ENCODE results near the gene GUCY1A1. TPM values are rescaled to one million over a fixed set of nuclear protein-coding genes. Genes with fewer than 3 reads are reported as not detected.

Gene GUCY1A1
- total and polyA plus RNA-seq, 4 experiments from 2014 or later = not detected

DNA sequence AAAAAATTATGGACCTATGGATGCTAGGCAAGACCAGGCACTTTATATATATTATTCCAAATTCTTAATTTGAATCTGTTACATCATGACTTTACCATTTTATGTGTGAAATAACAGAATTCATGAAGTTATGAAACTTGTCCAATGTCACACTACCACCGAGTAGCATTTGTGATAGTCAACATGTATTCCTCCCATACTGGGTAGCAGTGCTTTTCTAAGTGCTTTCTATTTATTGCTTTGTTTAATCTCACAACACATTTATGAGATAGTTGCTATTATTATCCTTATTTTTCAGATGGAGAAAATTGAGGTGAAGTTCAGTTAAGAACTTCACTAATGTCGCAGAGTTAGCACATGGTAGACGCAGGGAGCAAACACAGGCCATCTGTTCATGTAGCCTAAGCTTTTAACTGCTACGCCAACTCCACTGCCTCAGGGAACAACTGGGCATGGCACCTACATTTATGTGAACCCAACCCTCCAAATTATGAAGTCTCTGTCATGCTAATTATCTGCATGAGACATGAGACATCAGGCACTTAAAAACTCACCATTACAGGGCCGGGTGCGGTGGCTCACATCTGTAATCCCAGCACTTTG is 20.8 kb downstream of the GUCY1A1 start:
- no peak for DNase-seq
- Histone ChIP-seq H3K4me1 (ENCODE audit: insufficient read depth, low read length) (no peaks in the 10 kb centered on the region), H3K27ac (ENCODE audit: low read depth, low read length) (no peak overlapping the region), H3K4me3 (ENCODE audit: low read length in 2 of 2) (no peak overlapping the region), H3K9me3 (ENCODE audit: control insufficient read depth in 1 of 2, low read length in 2 of 2) (no peaks in the 10 kb centered on the region), H3K27me3 (ENCODE audit: insufficient read depth, low read length) (no peaks in the 10 kb centered on the region), H3K36me3 (ENCODE audit: insufficient read depth, low read length) (no peaks in the 10 kb centered on the region)
- H3K36me3 Mint-ChIP-seq = no peaks in the 10 kb centered on the region
- H3K27ac Mint-ChIP-seq = no peak overlapping the region
- intact Hi-C loops (cut with micrococcal nuclease) = no loop called here
- peaks cover 0 to 2% (median 0%) of the 10 kb centered on the region in 8 donors for H3K9me3 Mint-ChIP-seq
- no peak overlapping the region for H3K4me3 Mint-ChIP-seq
- ChIA-PET POLR2A (ENCODE audit: partially characterized antibody) (no interaction called here), CTCF (ENCODE audit: partially characterized antibody) (no interaction called here)
- H3K4me1 Mint-ChIP-seq = no peaks in the 10 kb centered on the region
- H3K27me3 Mint-ChIP-seq = no peaks in the 10 kb centered on the region

DNA sequence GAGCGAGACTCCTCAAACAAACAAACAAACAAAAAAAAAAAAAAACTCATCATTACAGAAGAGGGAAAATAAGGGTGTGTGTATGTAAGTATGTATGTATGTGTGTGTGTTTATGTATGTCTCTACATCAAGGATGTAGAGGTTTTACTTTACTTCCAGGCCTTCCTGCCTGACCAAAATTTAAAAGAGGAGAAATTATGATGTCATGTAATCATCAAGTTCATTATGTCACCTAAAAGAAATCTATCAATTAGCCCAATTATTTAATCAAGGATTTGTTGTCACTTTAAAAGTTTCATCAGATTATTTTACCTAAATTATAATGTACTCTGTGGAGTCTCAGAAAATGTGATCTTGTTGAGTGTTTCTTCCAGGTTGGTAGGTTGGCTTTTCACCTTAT is 21.6 kb downstream of the GUCY1A1 start:
- H3K36me3 ChIP-seq (ENCODE audit: insufficient read depth, low read length) = no peaks in the 10 kb centered on the region
- no peak for DNase-seq
- H3K27ac ChIP-seq (ENCODE audit: low read depth, low read length) = no peak overlapping the region
- intact Hi-C loops (cut with micrococcal nuclease) = no loop called here
- Mint-ChIP-seq H3K36me3 (no peaks in the 10 kb centered on the region), H3K4me3 (no peak overlapping the region), H3K27me3 (no peaks in the 10 kb centered on the region), H3K9me3 (peaks cover 0 to 2% (median 0%) of the 10 kb centered on the region in 8 donors), H3K4me1 (no peaks in the 10 kb centered on the region), H3K27ac (no peak overlapping the region)
- no peak overlapping the region for H3K4me3 ChIP-seq (ENCODE audit: low read length in 2 of 2)
- POLR2A ChIA-PET (ENCODE audit: partially characterized antibody) = no interaction called here
- no peaks in the 10 kb centered on the region for H3K9me3 ChIP-seq (ENCODE audit: control insufficient read depth in 1 of 2, low read length in 2 of 2)
- CTCF ChIA-PET (ENCODE audit: partially characterized antibody) = no interaction called here
- no peaks in the 10 kb centered on the region for H3K4me1 ChIP-seq (ENCODE audit: insufficient read depth, low read length)
- H3K27me3 ChIP-seq (ENCODE audit: insufficient read depth, low read length) = no peaks in the 10 kb centered on the region

DNA sequence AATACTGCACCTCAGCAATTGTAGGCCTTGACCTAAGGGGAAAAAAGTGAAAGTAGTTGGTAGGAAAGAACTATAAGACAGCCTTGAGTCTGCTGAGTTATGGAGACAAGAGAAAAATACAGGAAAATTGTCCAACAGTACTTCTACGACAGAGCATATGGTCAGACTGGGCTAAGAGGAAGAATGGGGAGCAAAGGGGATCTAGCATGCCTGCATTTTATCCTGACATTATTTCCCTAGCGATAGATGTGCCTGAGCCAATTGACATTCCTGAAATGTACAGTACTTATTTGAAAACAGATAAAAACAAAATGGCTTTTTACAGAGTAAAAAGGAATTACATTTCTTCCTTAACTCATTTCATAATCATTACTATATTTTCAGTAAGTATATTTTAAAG is 22.2 kb downstream of the GUCY1A1 start:
- intact Hi-C loops (cut with micrococcal nuclease) = no loop called here
- no peaks in the 10 kb centered on the region for H3K4me1 Mint-ChIP-seq
- peaks cover 0 to 2% (median 0%) of the 10 kb centered on the region in 8 donors for H3K9me3 Mint-ChIP-seq
- H3K4me3 Mint-ChIP-seq = no peak overlapping the region
- Histone ChIP-seq H3K27ac (ENCODE audit: low read depth, low read length) (no peak overlapping the region), H3K9me3 (ENCODE audit: control insufficient read depth in 1 of 2, low read length in 2 of 2) (no peaks in the 10 kb centered on the region), H3K36me3 (ENCODE audit: insufficient read depth, low read length) (no peaks in the 10 kb centered on the region), H3K27me3 (ENCODE audit: insufficient read depth, low read length) (no peaks in the 10 kb centered on the region), H3K4me3 (ENCODE audit: low read length in 2 of 2) (no peak overlapping the region), H3K4me1 (ENCODE audit: insufficient read depth, low read length) (no peaks in the 10 kb centered on the region)
- CTCF ChIA-PET (ENCODE audit: partially characterized antibody) = no interaction called here
- no peak overlapping the region for H3K27ac Mint-ChIP-seq
- H3K36me3 Mint-ChIP-seq = no peaks in the 10 kb centered on the region
- no peak for DNase-seq
- POLR2A ChIA-PET (ENCODE audit: partially characterized antibody) = no interaction called here
- H3K27me3 Mint-ChIP-seq = no peaks in the 10 kb centered on the region

DNA sequence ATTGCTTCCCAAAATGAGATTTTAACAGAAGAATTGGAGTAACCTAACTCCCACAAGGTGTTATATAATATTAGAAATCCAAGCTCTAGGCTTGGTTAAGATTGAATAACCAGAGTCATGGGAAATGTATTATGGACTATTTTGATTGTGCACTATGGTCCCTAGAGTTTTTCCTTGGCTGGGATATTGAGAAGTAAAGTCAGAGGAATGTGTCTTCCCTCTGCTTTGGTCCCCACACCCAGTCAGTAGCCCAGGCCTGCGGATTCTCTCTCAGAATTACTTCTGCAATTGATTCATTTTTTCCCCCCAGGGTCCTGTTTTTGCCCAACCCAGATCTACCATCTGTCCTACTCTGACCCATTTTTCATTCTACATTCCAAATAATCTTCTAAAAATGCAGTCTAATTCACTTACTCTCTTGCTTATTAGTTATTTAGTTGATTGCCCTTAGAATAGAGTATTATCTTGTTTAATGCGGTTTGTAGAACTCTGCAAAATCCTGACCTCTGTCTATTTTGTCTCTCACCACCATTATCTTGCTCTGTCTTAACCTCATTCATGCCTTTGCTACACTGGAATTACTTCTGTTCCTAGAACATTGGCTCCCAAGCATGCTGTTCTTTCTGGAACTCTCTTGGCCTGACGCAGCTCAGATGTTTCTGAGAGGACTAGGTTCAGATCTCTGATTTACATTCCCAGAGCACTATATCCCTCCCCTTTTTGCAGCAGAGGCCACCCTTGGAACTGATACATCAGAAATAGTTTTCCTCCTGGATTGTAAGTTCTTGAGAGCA is 23.6 kb downstream of the GUCY1A1 start:
- H3K4me1 Mint-ChIP-seq = no peaks in the 10 kb centered on the region
- peaks cover 0 to 2% (median 0%) of the 10 kb centered on the region in 8 donors for H3K9me3 Mint-ChIP-seq
- Histone ChIP-seq H3K36me3 (ENCODE audit: insufficient read depth, low read length) (no peaks in the 10 kb centered on the region), H3K27me3 (ENCODE audit: insufficient read depth, low read length) (no peaks in the 10 kb centered on the region), H3K9me3 (ENCODE audit: control insufficient read depth in 1 of 2, low read length in 2 of 2) (no peaks in the 10 kb centered on the region), H3K27ac (ENCODE audit: low read depth, low read length) (no peak overlapping the region), H3K4me1 (ENCODE audit: insufficient read depth, low read length) (no peaks in the 10 kb centered on the region), H3K4me3 (ENCODE audit: low read length in 2 of 2) (no peak overlapping the region)
- H3K27me3 Mint-ChIP-seq = no peaks in the 10 kb centered on the region
- DNase-seq = no peak
- intact Hi-C loops (cut with micrococcal nuclease) = no loop called here
- H3K36me3 Mint-ChIP-seq = no peaks in the 10 kb centered on the region
- ChIA-PET POLR2A (ENCODE audit: partially characterized antibody) (no interaction called here), CTCF (ENCODE audit: partially characterized antibody) (no interaction called here)
- H3K4me3 Mint-ChIP-seq = no peak overlapping the region
- no peak overlapping the region for H3K27ac Mint-ChIP-seq

DNA sequence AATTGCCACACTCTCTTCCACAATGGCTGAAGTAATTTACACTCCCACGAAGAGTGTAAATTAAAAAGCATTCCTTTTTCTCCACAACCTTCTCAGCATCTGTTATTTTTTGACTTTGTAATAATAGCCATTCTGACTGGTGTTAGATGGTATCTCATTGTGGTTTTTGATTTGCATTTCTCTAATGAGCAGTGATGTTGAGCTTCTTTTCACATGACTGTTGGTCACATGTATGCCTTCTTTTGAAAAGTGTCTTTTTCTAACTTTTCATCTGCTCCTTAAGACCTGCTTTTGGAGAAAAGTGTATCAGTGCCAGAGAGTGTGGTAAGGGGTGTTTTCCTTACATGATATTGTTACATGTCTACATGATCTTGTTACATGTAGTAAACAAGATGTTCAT is 25.7 kb downstream of the GUCY1A1 start:
- intact Hi-C loops (cut with micrococcal nuclease) = no loop called here
- CTCF ChIA-PET (ENCODE audit: partially characterized antibody) = no interaction called here

DNA sequence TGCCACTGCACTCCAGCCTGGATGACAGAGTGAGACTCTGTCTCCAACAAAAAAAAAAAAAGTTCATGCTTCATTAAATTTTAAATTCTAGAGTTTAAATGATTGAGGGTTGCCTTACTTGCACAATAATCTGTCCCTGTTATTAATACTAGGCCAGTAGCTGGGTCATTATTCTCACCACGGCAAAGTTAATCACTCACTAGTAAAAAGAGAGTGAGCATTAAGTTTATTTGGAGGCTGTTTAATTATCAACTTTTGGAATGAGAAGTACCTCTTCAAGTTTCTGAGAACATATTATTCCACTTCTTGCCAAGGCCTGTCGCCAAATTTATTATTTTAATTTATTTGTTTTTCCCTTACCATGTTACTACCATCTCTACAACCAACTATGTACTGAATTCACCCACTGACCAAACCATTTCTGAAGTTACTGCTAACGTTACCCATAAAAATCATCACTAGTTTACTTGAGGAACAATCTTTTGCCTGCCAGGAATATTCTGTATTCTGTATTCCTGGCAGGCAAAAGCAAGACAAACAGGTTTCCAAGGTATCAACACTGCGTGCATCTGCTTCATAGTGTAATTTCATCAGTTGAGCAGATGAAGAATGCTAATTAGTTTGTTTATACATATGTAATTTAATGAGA is 26.5 kb downstream of the GUCY1A1 start:
- Mint-ChIP-seq H3K27me3 (peaks cover 0 to 2% of the 10 kb centered on the region in 2 donors), H3K4me1 (no peaks in the 10 kb centered on the region), H3K9me3 (peaks cover 0 to 3% (median under 1%) of the 10 kb centered on the region in 8 donors), H3K4me3 (no peak overlapping the region), H3K36me3 (no peaks in the 10 kb centered on the region), H3K27ac (no peak overlapping the region)
- Histone ChIP-seq H3K36me3 (ENCODE audit: insufficient read depth, low read length) (no peaks in the 10 kb centered on the region), H3K27ac (ENCODE audit: low read depth, low read length) (no peak overlapping the region), H3K9me3 (ENCODE audit: control insufficient read depth in 1 of 2, low read length in 2 of 2) (no peaks in the 10 kb centered on the region), H3K4me3 (ENCODE audit: low read length in 2 of 2) (no peak overlapping the region), H3K27me3 (ENCODE audit: insufficient read depth, low read length) (no peaks in the 10 kb centered on the region), H3K4me1 (ENCODE audit: insufficient read depth, low read length) (no peaks in the 10 kb centered on the region)
- no peak for DNase-seq
- POLR2A ChIA-PET (ENCODE audit: partially characterized antibody) = no interaction called here
- CTCF ChIA-PET (ENCODE audit: partially characterized antibody) = no interaction called here
- intact Hi-C loops (cut with micrococcal nuclease) = no loop called here

More for the DNA sequence above, 25.7 kb downstream of the GUCY1A1 start:
- H3K27ac Mint-ChIP-seq = no peak overlapping the region
- H3K4me3 Mint-ChIP-seq = no peak overlapping the region
- peaks cover 0 to 2% (median 0%) of the 10 kb centered on the region in 8 donors for H3K9me3 Mint-ChIP-seq
- no peaks in the 10 kb centered on the region for H3K4me1 Mint-ChIP-seq
- no peaks in the 10 kb centered on the region for H3K36me3 Mint-ChIP-seq
- Histone ChIP-seq H3K27me3 (ENCODE audit: insufficient read depth, low read length) (no peaks in the 10 kb centered on the region), H3K36me3 (ENCODE audit: insufficient read depth, low read length) (no peaks in the 10 kb centered on the region), H3K4me1 (ENCODE audit: insufficient read depth, low read length) (no peaks in the 10 kb centered on the region), H3K4me3 (ENCODE audit: low read length in 2 of 2) (no peak overlapping the region), H3K9me3 (ENCODE audit: control insufficient read depth in 1 of 2, low read length in 2 of 2) (no peaks in the 10 kb centered on the region), H3K27ac (ENCODE audit: low read depth, low read length) (no peak overlapping the region)
- DNase-seq = no peak
- no peaks in the 10 kb centered on the region for H3K27me3 Mint-ChIP-seq
- POLR2A ChIA-PET (ENCODE audit: partially characterized antibody) = no interaction called here

DNA sequence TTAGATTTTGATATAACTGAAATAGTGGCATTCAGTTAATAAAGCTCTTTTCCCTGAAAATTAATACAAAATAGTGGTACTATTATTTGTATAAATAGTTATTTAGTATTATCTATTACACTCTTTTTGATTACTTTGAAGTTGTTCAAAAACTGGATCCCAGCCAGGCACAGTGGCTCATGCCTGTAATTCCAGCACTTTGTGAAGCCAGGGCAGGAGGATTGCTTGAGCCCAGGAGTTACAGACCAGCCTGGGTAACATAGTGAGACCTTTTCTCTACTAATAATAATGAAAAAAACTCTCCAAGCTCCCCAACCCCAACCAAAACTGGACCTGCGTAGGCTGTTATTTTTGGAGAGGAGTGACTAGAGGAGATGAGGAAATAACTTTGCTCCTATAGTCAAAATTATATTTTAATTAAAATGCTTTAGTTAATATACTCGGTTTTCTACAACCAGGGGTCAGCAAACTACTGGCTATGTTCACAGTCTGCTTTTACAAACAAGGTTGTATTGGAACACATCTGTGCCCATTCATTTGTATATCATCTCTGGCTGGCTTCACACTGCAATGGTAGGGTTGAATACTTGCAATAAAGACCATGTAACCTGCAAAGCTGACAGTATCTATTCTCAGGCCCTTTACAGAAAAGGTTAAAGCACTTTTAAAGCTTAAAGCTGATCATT is 27.6 kb downstream of the GUCY1A1 start:
- Mint-ChIP-seq H3K36me3 (no peaks in the 10 kb centered on the region), H3K27me3 (peaks cover 0 to 2% of the 10 kb centered on the region in 2 donors), H3K27ac (no peak overlapping the region), H3K4me1 (no peaks in the 10 kb centered on the region), H3K9me3 (peaks cover 0 to 8% (median 2%) of the 10 kb centered on the region in 8 donors), H3K4me3 (no peak overlapping the region)
- DNase-seq = no peak
- Histone ChIP-seq H3K36me3 (ENCODE audit: insufficient read depth, low read length) (no peaks in the 10 kb centered on the region), H3K27me3 (ENCODE audit: insufficient read depth, low read length) (no peaks in the 10 kb centered on the region), H3K27ac (ENCODE audit: low read depth, low read length) (no peak overlapping the region), H3K4me1 (ENCODE audit: insufficient read depth, low read length) (no peaks in the 10 kb centered on the region), H3K9me3 (ENCODE audit: control insufficient read depth in 1 of 2, low read length in 2 of 2) (no peaks in the 10 kb centered on the region), H3K4me3 (ENCODE audit: low read length in 2 of 2) (no peak overlapping the region)
- ChIA-PET POLR2A (ENCODE audit: partially characterized antibody) (no interaction called here), CTCF (ENCODE audit: partially characterized antibody) (no interaction called here)
- intact Hi-C loops (cut with micrococcal nuclease) = no loop called here

All from CD4-positive, alpha-beta memory T cell (primary cell).